NCI-H2227 treated with DMSO at 0.1 percent for 48 hours (cell line): ENCODE data around the gene GDI1.

Source experiments
- DNase-seq: peaks from one replicate; lab custom pipeline; 2025; lab: John Stamatoyannopoulos, UW

GDI1 gene

GRCh38 chrX:154437971-154438893 is 1.3 kb downstream of the GDI1 start:
- DNase-seq = no peak

GRCh38 chrX:154439841-154440240 is 2.9 kb downstream of the GDI1 start:
- DNase-seq = no peak

DNA sequence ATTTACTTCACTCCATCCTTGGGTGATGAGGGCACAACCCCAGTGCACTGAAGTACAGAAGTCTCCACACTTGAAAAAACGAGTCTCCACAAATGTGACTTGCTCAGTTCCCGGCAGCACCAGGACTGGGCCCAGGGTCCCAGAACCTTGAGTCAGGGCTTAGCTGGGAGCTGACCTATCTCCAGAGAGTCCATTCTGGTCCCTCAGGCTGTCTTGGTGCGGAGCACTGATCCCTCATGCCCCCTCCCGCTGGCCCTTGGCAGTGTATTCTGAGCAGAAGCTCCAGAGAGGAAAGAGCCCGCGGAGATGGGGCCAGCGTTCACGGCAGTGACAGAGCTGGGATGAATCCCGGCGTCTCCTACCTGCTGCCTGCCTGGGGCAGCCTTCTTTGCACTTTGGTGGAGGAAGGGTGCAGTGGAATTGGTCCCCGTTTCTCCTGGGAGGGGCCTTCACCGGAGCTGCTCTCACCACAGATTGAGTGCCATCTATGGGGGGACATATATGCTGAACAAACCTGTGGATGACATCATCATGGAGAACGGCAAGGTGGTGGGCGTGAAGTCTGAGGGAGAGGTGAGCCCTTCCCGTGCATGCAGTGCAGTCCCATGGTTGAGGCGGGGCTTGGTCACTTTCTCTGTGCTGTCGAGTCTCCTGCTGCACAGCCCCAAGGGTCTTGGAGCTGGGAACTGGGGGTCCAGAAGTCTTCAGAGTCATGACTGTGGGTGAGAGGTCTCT is 3.8 kb downstream of the GDI1 start:
- no peak for DNase-seq

- no peak for DNase-seq
Measured at GRCh38 chrX:154441564-154441963, 4.6 kb downstream of the GDI1 start.

GRCh38 chrX:154441984-154442707 is 5.2 kb downstream of the GDI1 start:
- no peak for DNase-seq

DNA sequence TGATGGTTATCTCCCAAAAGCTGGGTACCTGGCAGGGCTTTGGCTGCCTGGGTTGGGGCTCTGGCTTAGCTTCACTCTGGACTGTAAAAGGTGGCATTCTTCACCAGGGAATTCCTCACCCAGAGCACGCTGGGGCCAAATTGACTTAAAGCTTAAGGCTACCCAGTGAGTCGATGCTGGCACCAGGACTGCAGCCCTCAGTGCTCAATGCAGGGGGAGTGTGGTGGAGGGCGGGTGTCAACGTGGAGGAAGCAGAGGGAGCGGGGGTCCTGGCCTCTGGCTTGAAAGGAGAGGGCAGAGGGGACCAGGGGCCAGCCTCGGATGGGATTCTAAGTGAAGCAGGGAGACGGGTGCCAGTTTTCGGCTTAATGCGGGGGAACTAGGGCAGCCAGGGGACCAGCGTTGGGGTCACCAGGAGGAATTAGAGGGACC is 6.5 kb downstream of the GDI1 start:
- DNase-seq = no peak

DNA sequence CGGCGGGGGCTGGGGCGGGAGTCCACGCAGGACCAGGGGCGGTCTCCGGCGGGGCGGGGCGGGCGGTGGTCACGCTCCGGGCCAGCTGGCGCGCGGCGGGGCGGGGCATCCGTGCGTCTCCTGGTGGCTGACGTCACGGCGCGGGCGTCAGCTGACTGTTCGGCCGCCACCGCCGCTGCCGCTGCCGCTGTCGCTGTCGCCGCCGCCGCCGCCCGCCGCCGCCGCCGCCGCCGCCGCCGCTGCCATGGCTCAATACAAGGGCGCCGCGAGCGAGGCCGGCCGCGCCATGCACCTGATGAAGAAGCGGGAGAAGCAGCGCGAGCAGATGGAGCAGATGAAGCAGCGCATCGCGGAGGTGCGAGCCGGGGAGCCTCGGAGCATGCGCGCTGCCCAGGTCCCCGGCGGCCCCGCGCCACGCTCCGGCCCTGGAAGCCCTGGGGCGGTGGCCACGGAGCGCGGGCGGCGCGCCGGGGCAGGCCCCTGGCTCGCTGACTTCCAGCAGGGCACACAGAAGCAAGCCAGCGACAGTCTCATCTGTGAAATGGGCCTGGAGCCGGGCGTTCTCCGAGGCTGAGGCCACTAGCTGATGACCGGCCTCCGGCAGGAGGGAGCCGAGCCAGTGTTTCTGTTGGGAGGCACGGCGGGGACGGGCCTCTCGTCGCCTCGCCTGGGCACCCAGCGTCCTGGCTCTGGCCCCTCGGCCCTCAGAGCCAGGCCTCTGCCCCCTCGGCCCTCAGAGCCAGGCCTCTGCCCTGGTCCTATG is 7.2 kb downstream of the GDI1 start, which contains the start of gene FAM50A:
Gene FAM50A, plus strand, starts transcription at position 150 of the 763 bp plus-strand sequence. Its CDS starts 95 bp downstream, at position 245.
- peak; percentile 49 for DNase-seq

- DNase-seq = no peak
Measured at GRCh38 chrX:154444755-154445246, 7.8 kb downstream of the GDI1 start.

DNA sequence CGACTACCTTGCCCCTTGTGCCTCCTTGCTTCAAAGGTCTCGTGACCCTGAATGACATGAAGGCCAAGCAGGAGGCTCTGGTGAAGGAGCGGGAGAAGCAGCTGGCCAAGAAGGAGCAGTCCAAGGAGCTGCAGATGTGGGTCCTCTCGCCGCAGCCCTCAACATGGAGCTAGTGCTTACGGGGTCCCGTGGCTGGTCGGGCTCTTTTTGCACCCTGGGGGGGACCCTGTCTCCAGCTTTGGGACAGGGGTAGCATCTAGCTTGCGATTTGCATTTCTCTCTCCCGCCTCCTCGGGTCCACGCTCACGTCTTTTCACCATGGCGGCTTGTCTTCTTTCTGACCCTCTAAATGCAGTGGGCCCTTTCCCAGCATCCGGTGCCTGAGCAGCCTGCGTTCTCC is 8.8 kb downstream of the GDI1 start:
- DNase-seq = no peak

DNA sequence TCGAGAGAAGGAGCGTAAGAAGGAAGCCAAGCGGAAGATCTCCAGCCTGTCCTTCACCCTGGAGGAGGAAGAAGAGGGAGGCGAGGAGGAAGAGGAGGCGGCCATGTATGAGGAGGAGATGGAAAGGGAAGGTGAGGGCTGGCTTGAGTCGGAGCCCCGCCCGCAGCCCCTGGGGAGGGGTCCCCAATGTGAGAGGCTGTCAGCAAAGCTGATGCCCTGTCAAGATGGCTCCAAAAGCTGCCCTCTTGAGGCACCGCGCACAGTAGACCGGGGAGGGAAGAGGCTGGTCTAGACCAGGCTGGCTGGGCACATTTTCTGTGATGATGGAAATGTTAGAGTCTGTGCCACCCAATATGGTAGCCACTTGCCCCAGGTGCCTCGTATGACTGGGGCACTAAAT is 9.5 kb downstream of the GDI1 start:
- no peak for DNase-seq

GRCh38 chrX:154448484-154448883 is 11.5 kb downstream of the GDI1 start:
- no peak for DNase-seq

- no peak for DNase-seq
Measured at GRCh38 chrX:154449618-154450017, 12.7 kb downstream of the GDI1 start.

GRCh38 chrX:154450312-154450711 is 13.4 kb downstream of the GDI1 start:
- DNase-seq = no peak

DNA sequence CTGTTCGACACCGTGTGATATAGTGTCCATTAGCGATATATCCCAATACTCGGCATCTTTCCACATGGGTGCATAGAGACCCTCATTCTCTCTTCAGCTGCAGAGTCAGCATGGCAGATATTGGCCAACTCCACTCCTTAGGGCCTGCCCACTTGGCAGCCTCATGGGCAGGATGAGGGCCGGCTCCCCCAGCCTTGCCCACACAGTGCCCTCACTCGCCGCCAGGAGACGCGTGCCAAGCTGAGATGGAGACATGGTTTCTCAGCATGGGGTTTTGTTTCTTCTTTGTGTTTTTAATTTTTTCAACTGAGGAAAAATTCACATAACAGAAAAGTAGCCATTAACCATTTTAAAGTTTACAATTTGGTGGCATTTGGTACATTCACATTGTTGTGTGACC is 15.9 kb downstream of the GDI1 start:
- no peak for DNase-seq

DNA sequence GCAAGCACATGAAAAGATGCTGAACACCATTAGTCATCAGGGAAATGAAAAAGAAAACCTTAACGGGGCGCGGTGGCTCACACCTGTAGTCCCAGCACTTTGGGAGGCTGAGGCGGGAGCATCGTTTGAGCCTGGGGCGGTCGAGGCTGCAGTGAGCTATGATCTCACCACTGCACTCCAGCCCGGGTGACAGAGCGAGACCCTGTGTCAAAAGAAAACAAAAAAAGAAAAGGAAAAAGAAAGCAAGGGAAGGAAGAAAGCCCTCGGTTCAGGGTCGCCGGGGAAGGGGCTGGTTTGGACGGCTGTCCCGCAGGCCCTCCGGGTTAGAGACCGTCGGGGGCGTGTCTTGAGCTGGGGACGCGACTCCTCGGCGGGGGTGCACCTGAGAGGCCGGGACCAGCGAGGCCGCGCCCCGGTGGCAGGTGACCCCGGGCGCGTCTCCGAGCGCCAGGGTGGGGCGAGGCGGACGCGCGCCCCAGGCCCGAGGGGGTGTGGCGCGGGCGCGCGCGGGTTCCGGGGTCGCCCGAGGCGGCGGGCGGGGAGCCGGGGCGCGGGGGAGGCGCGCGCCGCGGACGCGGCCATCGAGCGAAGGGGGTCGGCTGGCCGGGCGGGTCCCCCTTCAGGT is 20.6 kb downstream of the GDI1 start:
- no peak for DNase-seq

DNA sequence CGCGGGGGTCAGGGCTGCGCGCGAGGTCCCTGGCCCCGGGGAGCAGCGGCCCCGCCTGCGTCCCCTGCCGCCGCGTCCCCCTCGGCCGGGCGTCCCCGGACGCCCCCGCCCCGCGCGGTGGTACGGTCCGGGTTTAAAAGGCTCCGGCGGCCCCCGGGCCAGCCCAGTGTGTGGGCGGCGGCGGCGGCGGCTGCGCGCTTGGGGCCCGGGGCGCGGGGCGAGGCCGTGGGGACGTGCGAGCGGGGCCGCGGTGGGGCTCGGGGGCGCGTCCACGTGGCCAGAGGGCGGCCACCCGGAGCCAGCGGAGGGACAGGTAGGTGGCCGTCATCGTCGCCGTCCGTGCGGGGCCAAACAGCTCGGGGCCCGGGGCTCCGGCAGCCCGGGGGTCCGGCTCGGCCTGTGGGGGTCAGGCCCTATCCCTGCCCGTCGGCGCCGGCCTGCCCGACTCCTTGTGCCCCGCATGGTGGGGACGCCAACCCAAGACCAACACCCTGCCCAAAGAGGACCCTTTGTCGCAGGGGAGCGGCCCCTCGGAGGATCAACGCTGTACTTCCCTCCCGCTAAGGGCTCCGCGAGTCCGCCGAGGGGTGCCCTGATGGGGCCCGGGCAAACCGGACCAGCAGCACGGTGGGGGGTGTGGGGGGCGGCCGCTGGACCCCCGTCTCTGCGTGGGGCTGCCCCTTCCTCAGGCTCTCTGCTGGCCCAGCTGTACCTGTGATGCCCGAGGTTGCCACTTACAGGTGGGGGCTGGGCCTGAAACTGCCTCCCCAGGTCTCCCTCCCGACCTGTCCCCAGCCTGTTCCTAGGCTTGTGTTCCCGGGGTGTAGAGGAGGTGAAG is 21.4 kb downstream of the GDI1 start, which contains the start of gene PLXNA3:
Gene PLXNA3, plus strand, starts transcription at position 166 of the 838 bp plus-strand sequence. CDS start 1,903 bp downstream, outside the sequence.
- no peak for DNase-seq

DNA sequence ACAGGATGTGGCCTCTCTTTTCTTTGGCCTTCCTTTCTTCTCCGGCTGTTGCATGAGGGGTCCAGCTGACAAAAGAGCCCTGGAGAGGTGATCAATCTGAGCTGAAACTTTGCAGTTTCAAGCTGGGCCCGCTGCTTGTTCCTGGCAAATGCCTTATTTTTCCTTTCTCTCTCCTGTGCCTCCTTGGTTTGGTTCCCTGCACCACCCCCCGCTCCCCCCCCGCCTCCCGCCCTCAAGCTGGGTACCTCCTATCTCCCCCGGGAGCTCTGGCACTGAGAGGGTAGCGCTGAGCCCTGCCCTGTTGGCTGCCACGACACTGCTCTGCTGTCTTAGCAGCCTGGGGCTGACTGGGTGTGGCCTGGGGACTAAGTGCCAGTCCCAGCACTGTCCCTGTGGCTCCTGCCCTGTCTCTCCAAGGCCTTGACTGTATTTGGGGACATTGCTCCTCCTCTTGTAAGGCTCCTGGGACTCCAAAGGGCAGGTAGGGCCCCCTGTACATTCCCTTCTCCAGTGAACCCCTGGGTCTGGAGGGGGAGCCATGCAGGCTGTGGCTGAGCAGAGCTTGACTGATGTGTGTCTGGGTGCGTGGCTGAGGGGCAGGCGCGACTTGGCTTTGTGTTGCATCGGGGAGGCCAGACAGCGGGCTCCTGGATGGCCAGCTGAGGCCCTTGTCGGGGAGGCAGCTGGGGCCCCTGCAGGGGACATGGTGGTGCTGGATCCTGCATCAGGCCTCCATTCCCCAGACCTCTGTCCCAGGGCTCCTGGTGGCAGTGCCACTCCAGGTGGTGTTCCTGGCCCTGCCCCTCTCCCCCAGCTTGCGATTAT is 22.2 kb downstream of the GDI1 start:
- peak; percentile 7 for DNase-seq

DNA sequence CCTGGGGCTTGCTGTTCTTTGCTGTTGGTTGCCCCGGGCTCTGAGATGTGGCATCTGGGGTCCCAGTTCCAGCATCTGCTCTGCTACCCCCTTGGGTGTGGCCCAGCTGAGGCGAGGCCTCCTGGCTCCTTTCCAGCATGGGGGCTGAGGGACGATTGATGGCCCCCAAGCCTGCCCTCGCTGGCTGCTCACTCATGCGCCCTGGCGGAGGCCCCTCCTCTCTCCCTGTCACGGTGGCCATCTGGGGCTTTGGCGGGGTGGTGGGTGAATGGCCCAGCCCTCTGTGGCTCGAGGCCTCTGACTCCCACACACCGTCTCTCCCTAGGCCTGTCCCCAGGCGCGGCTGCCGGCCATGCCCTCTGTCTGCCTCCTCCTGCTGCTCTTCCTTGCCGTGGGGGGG is 22.9 kb downstream of the GDI1 start:
- no peak for DNase-seq

DNA sequence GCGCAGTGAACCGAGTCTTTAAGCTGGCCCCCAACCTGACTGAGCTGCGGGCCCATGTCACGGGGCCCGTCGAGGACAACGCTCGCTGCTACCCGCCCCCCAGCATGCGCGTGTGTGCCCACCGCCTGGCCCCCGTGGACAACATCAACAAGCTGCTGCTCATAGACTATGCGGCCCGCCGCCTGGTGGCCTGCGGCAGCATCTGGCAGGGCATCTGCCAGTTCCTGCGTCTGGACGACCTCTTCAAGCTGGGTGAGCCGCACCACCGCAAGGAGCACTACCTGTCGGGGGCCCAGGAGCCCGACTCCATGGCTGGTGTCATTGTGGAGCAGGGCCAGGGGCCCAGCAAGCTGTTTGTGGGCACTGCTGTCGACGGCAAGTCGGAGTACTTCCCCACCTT is 23.4 kb downstream of the GDI1 start:
- DNase-seq = no peak
